Fibroblast of upper back skin (primary cell): Measurements from ENCODE around the gene RIOK3.
"Not testable (repeated sequence)": the region's sequence is repeated elsewhere in the genome, so short reads cannot be mapped to it uniquely, and the experiment has no call there.

ENCODE experiments used
- DNase-seq: peaks from one replicate; pipeline ENCODE4 v3.0.0-alpha.2; 2013

RIOK3 gene, protein sequence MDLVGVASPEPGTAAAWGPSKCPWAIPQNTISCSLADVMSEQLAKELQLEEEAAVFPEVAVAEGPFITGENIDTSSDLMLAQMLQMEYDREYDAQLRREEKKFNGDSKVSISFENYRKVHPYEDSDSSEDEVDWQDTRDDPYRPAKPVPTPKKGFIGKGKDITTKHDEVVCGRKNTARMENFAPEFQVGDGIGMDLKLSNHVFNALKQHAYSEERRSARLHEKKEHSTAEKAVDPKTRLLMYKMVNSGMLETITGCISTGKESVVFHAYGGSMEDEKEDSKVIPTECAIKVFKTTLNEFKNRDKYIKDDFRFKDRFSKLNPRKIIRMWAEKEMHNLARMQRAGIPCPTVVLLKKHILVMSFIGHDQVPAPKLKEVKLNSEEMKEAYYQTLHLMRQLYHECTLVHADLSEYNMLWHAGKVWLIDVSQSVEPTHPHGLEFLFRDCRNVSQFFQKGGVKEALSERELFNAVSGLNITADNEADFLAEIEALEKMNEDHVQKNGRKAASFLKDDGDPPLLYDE

DNA sequence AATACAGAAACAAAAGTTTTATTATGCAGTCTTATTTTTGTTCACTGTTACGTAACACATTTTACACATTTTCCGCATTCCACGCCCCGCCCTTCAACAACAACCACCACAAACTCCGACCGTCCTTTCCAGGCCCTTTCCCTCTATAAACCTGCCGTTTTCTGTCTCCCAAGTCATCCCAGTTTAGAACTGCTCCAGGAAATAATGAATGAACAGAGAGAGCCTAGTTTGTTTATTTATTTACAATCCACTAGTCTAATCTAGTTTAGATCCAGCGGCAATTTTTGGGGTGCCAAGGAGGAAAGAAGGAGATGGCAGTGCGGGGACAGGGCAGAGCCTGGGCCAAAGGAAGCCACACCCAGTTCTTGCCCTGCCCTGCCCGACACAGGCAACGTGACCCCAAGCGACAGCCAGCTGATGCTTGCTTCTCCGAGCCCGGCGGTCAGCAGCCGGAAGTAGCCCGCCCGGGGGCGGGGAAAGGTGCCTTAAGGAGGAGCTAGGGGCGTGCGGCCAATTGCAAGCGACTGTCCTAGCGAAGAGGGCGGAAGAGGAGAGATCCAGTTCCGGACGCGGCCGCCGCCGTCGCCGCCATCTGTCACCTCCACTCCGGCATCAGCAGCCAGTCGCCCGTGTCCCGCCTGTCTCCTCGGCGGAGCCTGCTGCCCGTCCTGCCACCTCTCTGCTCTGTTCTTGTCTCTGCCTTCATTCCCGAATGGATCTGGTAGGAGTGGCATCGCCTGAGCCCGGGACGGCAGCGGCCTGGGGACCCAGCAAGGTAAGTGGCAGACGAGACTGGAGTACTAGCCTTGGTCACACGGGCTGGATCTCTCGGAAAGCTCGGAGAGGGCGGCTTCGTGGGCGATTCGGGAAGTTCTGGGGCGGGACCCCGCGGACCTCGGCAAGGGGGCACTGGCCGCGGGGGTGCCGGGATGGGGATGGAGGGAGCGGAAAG, at the start of gene RIOK3:
Gene RIOK3 (plus strand): TSS at position 560 of the 952 bp plus-strand sequence. CDS start 153 bp downstream, at position 713.
- peak; percentile 92 for DNase-seq

DNA sequence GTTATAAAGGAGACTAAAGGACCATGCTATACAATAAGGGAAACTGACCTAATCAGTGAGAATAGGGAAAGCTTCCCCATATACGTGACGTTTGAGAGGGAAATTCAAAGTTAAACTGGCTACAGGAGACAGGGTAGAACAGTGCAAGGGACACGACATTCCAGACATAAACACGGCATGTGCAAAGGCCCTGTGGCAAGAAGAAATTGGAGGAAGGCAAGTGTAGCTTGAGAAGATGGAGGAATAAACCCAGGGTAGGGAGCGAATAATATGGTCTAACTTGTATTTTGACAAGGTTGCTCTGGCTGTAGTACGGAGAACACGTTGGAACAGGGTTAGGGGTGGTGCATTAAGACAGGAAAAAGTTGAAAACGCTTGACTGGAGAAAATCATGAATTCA, 49.8 kb upstream of the RIOK3 start:
- no peak for DNase-seq

DNA sequence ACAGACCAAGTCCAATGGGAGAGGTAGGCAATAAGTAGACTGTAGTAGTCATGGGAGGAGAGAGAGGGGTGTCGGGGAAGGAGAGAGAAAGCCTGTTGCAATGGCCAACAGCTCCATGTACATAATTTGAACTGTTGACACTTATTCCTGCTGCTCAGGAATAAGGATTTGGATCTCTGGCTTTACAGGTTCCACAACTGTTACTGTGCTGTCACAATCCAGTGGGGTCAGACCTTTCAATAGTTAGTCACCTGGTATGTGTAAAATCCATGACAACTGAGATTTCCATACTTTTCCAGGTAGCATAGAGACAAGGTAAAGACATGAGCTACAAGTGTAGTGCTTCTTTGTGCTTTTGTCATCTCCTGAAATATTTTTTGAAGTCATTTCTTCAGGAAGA, 47.5 kb upstream of the RIOK3 start:
- no peak for DNase-seq

DNA sequence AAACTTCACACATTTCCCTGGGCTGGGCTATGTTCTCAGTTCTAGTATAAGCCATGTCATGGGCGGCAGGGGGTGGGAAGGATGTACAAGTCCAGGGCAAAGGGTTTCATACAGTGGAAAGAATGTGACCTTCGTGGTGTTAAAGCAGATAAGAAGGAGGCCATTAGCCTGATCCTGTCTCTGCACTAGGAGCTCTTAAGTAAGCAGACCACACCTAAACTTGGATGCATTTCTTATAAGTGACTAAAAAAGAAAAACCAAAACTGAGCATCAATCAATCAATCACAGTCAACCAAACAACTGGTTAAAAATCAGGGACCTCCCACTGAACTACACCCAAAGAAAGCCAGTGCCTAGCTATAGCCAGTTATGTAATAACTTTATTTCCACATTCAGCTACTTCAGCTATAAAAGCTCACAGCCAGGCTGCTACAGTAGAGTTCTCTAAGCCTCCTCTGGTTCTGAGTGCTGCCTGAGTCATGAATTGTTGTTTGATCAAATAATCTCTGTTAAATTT, 46.8 kb upstream of the RIOK3 start:
- peak; percentile 16 for DNase-seq

DNA sequence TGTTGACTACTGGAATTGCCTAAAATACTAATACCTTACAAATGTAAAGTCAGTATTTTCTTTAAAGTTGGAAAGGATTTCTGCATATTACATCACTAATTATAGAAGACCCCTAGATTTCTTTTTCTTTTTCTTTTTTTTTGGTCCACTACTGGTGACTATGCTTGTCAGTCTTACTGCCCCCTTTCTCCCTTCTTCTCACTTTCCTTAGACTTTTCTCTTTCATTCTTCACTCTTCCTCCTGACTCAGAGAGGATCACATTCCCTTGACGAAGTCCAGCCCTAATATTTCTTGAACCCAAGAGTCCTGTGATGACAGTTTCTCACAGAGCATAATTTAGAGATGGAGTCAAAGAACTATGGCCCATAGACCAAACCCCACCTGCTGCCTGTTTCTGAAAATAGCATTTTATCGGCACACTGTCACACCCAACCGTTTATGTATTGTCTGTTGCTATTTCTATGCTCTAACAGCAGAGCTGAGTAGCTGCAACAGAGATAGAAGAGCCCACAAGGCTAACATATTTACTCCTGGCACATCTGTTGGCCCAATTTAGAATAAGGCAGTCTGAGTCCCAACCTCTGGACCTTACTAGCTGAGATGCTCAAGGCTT, 40.6 kb upstream of the RIOK3 start:
- no peak for DNase-seq

DNA sequence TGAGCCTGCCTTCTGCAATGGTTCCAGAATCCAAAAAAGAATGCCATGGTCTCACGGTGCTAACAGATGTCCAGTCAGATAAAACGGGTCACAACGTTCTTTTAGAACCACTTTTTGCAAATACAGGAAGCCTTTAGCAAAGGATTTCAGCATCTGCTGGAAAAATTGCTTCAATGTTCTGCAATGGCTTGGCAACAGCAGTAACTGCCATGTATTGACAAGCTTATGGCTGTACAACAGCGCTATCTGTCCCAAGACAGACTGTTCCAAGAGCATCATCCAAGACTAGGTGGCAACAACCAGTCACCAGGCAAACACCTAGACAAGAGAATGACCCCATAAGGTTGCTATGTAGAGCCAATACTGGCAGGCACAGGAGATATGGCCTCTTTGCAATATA, 37.6 kb upstream of the RIOK3 start:
- DNase-seq, result no peak

DNA sequence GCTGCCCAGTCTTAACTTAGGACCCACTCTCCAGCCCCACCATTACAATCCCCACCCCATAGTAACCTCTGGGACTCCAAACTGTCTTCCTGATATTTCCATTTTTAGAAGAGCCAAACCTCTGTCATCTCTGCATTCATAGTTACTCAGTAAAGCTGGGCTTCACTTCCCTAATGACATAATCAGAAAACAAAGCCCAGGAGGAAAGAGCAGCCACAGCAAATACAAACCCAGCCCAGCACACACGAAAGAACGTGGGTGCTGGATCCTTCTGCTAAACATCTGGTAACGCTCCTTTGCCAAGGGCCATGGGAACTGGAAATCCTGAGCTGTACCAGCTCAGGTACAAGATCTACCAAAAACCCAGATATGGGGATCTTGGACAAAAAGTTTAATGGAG, 36.8 kb upstream of the RIOK3 start:
- DNase-seq, result no peak

DNA sequence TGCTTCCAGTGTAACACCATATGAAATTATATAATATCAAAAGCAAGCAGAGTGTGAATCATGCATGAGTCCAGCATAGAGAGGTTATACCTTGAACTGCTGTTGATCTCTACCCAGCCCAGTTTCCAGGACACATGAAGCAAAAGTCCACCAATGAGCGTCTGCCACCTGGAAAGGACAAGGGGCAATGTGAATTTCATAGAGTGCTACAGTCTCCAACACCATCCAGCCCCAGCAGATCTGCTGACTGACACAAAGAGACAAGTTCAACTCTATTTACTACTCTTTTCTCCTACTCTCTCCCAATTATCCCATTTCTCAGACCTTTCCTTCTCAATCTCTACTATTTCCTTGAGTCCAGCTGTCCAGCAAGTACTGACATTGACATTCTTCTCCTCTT, 31.8 kb upstream of the RIOK3 start:
- no peak for DNase-seq

DNA sequence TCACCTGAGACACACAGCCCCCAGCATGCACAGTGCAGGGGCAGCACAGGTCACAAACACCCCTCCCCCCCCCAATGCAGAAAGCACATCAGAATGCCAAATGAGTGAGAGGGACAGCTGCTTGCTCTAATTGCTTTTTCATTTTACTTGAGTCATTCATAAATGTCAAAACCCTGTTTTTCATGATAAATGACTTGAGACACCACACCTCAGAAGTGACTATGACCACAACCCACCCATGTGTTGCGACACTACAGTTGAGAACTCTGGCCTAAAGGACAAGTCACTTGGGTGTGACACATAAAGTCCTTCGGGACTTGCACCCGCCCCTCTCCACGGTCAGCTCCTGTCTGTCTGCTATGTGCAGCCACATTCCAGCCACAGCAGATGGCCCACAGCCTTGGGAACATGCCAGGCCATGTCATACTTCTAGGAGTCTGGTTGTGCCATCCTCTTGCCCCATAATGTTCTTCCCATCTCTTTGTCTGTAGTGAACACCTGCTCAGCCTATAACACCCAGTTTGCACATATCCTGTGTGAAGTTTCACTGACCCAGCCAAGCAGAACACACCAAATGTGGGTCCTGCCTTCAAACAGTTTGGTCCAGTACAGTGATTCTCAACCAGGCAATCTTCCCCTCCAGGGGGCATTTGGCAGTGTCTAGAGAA, 30.2 kb upstream of the RIOK3 start:
- peak; percentile 33 for DNase-seq

DNA sequence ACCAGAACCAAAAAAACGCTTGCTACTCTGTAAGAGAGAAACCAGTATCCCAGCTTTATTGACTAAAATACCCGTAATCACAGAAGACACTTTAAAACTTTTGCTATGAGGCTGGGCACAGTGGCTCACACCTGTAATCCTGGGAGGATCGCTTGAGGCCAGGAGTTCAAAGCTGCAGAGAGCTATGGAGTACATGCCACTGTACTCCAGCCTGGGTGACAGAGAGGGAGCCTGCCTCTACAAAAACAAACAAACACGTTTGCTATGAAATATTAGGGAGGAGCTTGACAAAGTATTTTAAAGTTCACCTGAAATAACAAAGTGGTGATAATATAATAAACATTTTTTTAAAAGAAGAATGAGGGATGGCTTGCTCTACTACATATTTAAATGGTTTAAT, 28.5 kb upstream of the RIOK3 start:
- DNase-seq, result no peak

DNA sequence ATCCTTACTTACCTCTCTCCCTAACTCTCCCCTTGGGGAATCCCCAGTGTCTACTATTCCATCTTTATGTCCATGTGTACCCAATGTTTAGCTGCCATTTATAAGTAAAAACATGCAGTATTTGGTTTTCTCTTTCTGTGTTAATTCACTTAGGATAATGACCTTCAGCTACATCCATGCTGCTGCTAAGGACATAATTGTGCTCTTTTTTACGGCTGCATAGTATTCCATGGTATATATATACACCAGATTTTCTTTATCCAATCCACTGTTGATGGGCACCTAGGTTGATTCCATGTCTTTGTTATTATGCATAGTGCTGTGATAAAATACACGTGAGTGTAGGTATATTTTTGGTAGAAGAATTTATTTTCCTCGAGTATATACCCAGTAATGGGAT, 24.3 kb upstream of the RIOK3 start:
- DNase-seq, result no peak

DNA sequence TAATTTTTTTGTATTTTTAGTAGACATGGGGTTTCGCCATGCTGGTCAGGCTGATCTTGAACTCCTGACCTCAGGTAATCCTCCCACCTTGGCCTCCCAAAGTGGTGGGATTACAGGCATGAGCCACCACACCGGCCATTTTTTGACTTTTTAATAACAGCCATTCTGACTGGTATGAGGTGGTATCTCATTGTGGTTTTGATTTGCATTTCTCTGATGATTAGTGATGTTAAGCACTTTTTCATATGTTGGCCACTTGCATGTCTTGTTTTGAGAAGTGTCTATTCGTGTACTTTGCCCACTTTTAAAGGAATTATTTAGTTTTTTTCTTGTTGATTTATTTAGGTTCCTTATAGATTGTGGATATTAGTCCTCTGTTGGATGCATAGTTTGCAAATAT, 23.5 kb upstream of the RIOK3 start:
- DNase-seq, result not testable (repeated sequence)

DNA sequence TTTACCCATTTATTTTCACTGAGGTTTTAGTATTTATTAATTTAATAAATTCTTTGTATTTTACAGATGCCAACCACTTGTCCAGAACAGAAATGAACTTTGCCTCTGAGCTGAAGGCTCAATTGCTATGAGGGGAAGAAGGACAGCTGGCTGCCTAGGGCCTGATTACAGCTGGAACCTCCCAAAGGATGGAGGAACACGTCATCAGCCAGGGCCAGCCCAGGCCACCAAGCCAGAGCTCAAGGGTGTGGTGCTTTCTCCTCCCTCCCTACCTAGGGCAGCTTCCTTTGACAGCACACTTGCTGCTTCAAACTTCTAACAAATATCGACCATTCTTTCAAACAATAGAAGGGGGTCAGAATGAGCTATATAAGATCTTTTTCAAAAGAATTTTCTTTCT, 19.7 kb upstream of the RIOK3 start:
- no peak for DNase-seq

DNA sequence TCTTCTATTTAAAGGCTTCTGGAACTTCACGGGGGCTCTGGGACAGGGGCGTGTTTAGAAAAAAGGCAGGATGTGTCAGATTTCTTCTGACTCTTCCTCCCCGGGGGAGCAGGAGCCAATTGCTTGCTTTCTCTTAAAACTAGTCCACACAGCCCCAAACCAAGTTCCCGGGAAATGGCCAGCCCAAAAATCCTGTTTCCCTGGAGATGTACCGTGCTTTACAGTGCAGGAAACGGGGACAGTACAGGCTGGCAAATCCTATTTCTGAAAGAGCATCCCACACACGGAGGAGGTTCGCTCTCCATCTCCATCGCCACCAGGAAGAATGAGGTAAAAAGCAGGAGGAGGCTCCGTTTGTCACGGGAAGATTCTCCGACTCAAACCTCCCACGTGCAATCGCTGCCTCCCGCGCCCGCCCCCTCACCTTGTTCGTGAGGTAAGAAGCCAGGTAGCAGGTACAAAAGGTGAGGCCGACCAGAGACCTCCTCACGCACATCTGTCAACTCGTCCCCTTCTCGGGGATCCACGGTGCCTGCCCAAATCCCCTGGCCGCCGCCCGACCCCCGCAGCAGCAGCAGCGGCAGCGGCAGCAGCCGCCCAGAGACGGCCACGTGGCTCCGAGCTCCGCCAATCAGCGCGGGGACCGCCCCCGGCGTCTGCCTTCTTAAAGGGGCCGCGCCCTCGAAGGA, 15.6 kb upstream of the RIOK3 start:
- DNase-seq, result peak; percentile 69

DNA sequence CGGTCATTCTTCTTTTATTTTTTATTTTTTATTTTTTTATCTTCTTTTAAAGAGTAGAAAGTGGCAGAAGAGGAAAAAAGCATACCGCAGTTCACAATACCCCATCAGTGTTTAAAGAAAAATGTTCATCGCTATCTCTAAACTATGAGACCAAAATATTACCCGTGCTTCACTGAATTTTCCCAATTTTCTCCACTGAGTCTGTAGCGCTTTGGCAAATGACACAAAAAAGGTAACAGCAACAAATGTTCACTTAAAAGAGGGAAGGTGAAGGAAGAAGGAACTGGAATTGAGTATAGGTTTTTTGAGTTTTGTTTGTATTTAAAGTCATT, 15.1 kb upstream of the RIOK3 start:
- DNase-seq, result no peak

DNA sequence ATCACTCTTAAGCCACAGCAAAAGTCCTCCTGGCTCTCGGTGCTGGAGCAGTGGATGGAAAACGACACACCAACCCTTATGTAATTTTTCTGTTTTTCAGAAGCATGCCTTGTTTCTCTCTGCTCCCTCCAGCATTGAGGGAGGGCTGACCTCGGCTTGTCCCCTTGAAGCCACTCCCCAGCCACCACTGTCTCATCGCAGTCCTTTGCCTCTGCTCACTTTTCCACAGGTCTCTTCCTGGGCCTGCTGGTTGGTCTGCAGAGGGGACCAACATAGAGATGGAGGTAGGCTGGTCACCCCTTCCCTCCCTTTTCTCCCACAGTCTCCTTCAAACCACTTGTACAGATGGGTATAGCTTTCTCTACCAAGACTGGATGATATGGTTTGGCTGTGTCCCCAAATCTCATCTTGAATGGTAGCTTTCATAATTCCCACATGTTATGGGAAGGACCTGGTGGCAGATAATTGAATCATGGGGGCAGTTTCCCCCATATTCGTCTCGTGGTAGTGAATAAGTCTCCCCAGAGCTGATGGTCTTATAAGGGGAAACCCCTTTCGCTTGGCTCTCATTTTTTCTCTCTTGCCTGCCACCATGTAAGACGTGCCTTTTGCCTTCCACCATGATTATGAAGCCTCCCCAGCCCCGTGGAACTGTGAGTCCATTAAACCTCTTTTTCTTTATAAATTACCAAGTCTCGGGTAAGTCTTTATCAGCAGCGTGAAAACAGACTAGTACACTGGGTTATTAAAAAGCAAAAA, 14.3 kb upstream of the RIOK3 start:
- DNase-seq, result no peak

DNA sequence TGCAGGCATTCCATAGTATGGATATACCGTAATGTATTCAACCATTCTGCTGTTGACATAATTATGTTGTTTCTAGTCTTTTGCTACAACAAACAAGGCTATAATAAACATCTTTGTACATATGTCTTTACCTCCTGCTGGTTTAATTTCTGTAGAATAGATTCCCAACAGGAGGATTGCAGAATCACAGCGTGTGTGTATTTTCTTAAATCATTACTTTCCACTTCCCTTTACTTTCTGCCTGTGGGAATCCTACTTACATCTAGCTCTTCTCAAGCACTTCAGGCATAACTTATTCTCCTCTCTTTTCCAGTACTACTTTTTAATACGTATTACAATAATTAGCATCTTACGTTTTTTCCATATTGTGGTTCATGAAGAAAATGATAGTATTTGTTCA, 13.0 kb upstream of the RIOK3 start:
- no peak for DNase-seq

DNA sequence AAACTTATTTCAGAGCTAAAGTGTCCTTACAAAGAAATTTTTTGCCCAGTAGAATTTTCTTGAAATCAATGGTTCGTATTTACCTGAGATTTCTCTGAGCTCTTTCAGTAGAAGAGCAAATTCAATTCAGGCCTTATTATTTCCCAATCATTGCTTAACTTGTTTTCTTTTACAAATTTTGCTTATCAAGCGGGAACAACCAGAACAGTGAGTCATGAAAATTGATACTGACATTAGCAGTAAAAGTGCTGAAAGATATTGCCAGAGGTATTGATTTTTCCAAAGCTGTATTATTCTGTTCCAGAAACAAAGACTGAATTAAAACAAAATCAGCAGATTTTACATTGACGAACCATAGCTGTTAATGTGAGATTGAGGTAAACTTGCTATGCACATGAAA, 10.1 kb upstream of the RIOK3 start:
- DNase-seq, result no peak

DNA sequence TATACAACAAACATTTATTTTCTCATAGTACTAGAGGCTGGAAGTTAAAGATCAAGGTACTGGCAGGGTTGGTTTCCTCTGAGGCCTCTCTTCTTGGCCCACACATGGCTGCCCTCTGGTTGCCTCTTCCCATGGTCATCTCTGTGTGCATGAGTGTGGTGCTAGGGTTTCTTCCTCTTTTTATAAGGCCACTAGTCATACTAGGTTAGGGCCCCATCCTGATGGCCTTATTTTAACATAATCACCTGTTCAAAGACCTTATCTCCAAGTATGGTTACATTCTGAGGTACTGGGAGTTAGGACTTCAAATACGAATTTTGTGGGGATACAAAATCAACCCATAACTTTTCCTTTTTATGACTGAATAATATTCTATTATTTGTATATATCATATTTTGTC, 4.8 kb upstream of the RIOK3 start:
- no peak for DNase-seq

DNA sequence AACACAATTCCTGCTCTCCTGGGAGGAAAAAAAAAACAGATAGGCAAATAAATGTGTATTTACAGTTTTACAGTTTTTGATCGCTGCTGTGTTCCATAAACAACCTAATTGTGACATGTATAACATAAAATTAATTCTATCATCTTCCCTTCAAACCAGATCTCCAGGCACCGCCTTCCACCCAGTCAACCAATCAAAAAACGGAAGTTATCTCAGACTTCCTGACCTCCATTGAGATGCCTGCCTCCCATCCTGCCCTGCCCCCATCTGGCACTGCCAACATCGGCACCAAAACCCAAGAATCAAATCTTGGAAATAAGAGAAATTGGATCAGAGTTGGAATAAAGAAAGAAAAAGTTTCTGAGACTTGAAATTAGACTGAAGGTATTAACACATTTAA, 3.1 kb upstream of the RIOK3 start:
- no peak for DNase-seq

DNA sequence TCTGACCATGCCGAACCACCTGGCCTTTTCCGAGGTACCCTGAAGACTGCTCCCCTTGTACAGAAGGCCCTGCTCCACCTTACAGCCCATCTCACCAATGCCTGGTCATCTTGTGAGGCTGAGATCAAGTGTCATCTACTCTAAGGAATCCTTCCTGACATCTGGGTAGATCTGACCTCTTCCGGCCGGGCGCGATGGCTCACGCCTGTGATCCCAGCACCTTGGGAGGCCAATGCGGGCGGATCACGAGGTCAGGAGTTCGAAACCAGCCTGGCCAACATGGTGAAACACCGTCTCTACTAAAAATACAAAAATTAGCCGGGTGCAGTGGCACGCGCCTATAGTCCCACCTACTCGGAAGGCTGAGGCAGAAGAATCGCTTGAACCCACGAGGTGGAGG, 2.1 kb upstream of the RIOK3 start:
- no peak for DNase-seq
